ENCODE data around the gene KCTD1. TPM values are rescaled to one million over a fixed set of nuclear protein-coding genes. Genes with fewer than 3 reads are reported as not detected.

Gene KCTD1
- total RNA-seq, 1 donor = 18.6 TPM

GRCh38 chr18:26545335-26546123, 2.8 kb downstream of the KCTD1 start:
- DNase-seq (ENCODE audit: low read depth) = no peak
- H3K4me3 ChIP-seq (ENCODE audit: low read depth, low read length) = peak overlapping the region; percentile 0
- TF ChIP-seq CTCF (IDR thresholded peaks at IDR 0.05; ENCODE audit: insufficient read depth, low read depth, low read length) = no peak

- no peak overlapping the region for H3K4me3 ChIP-seq (ENCODE audit: low read depth, low read length)
- DNase-seq (ENCODE audit: low read depth) = peak; percentile 36
- TF ChIP-seq CTCF (IDR thresholded peaks at IDR 0.05; ENCODE audit: insufficient read depth, low read depth, low read length) = no peak
Measured at GRCh38 chr18:26544451-26544850, 3.9 kb downstream of the KCTD1 start.

- TF ChIP-seq CTCF (IDR thresholded peaks at IDR 0.05; ENCODE audit: insufficient read depth, low read depth, low read length) = no peak
- H3K4me3 ChIP-seq (ENCODE audit: low read depth, low read length) = no peak overlapping the region
Measured at GRCh38 chr18:26543373-26543772, 5.0 kb downstream of the KCTD1 start.

GRCh38 chr18:26540043-26540628, 8.2 kb downstream of the KCTD1 start:
- no peak overlapping the region for H3K4me3 ChIP-seq (ENCODE audit: low read depth, low read length)
- no peak for TF ChIP-seq CTCF (IDR thresholded peaks at IDR 0.05; ENCODE audit: insufficient read depth, low read depth, low read length)
- DNase-seq (ENCODE audit: low read depth) = peak; percentile 43

More at GRCh38 chr18:26543373-26543772, 5.0 kb downstream of the KCTD1 start:
- DNase-seq (ENCODE audit: low read depth) = no peak

DNA sequence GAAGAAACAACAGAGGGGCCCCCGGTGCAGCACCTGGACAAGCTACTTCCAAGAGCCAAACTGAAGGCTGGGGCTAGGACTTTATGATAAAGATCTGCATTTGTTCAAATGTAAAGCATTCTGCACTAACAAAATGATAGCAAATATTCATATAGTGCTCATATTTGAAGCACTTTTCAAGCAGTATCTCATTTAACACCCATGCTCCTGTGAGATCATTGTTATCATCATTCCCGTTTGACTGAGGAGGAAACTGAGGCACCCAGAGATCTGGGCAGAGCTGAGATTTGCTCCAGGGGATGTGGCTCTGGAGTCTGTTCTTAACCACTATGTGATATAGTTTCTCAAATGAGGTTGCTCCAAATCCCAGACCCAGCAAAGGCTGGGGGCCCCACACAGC, 9.8 kb downstream of the KCTD1 start:
- no peak for DNase-seq (ENCODE audit: low read depth)
- H3K4me3 ChIP-seq (ENCODE audit: low read depth, low read length) = no peak overlapping the region
- TF ChIP-seq CTCF (IDR thresholded peaks at IDR 0.05; ENCODE audit: insufficient read depth, low read depth, low read length) = no peak

GRCh38 chr18:26536664-26537063, 11.7 kb downstream of the KCTD1 start:
- DNase-seq (ENCODE audit: low read depth) = no peak
- TF ChIP-seq CTCF (IDR thresholded peaks at IDR 0.05; ENCODE audit: insufficient read depth, low read depth, low read length) = no peak
- H3K4me3 ChIP-seq (ENCODE audit: low read depth, low read length) = no peak overlapping the region

All from fibroblast of villous mesenchyme (primary cell).